HuH-7 (cell line): Measurements from ENCODE around the gene TMEM208.

ENCODE experiments used
- DNase-seq: peaks from one replicate; pipeline ENCODE4 v3.0.0; 2011; ENCODE audit warnings: low spot score

TMEM208 gene

DNA sequence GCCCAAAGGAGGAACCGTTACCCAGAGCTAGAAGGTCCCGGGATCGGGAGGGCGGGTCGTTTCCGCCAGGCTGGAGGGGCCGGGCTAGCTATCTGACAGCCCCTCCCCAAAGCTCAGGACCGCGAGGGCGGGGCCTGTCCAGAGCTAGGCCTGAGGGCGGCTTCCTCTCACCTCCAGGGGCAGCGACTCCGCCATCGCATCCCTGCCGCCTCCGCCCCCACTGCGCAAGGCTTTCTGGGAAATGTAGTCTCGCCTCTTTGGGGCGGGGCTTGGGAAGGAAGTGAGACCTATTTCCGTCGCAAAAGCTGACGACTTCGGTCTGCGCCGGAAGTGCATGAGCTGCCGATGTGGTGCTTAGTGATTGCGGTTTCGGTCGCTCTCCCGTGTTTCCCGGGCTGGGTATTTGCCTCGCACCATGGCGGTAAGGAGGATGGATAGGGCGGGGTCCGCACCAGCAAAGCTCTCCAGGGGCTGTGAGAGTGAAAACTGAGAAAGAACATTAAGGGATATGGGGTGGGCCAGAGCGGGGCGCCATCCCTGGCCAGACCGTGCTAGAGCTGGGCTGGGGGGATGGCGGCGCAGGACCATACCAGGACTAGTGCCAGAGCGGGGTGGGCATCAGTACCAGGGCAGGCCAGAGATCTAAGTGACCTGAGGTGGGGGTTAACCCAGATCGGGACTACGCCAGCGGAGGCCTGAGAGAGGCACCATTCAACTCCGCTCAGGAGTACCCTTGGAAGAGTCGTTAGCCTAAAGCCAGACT lies at the start of gene TMEM208:
TMEM208 (plus strand) TSS at position 327 of the 763 bp plus-strand sequence; CDS start at position 416, 89 bp downstream.
- DNase-seq = peak; percentile 94

DNA sequence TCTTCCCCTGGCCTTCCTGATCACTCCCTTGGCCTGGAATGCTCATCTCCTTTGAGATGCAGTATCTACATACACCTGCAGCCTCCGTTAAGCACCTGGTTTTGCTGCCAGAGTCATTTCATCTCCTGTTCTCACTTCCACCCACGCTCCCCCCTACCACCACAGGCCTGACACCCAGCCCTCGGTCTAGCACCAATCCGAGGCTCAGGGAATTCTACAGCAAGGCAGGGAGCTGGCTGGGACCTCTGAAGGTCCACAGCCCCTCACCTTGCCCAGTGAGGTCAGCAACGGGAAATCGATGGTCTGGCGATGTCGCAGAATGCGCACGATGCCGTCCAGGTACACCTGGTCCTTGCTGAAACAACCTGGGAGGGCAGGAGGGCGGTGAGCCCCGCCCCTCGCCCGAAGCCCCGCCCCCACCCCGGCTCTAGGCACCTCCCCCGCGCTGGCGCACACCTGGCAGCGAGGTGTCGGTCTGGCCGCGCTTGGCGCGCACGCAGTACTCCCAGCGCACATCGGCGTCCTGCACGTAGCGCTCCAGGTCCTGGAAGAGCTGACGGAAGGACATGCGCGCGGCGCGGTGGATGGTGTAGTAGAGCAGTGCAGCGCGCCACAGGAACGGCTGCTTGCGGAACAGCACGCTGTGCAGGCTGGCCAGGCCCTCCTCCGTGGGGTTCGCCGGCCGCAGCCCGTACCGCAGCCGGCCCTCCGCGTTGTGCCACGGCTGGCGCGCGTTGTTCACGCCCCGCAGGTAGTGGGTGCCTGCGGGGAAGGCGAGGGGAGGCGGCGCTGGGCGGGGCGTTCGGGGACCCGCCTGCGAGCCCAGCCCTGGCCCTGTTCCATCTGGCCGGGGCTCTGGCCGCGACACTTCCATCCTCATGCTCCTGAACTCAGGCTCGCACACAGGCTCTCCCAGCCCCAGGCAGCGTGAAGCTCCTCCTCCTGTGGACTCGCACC lies 48.9 kb upstream of the TMEM208 start:
- peak; percentile 79 for DNase-seq

DNA sequence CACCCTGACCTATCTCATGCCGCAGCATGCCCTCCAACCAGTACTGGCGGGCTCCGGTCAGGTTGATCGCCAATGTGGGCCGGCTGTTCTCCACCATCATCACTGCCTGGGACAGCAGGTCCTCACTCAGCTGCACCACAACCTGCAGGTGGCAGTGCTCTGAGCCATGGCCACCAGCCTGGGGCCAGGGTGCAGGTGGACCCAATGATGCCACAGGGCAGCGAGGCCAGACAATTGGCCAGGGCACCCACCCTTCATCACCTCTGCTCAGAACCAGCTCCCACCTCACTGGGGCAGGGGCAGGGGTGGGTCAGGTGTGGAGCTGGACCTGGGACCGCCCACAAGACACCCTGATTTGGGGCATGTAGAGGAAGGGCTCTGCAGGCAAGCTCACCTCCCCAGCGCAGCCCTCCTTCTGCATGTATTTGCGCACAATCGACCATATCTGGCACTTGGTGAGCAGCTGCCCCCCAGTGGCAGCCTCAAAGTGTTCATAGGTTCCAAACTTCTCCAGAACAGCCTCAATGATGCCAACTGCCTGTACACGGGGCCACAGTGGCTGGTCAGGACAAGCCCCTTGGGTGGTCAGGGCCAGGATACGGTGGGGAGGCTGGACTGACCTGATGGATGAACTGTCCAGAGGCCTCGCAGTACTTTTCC lies 47.4 kb upstream of the TMEM208 start:
- DNase-seq = no peak

DNA sequence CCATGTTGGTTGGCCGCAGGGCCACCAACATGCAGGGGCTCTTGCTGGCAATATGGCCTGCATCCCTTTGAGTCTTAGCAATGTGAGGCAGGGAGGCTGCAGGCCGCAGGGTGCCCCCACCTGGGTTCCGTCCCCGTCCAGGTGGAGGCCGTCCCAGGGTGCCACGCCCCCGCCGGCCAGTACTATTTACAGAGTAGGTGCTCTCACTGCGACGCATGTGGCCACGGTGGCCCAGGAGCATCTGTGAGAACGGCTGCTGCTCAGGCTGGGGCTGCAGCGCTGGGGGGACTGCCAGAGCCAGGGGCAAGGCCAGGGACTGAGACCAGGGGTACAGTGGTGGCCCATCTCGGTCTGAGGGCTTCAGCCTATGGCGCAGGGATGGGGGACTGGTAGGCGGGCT lies 46.8 kb upstream of the TMEM208 start:
- DNase-seq = no peak

DNA sequence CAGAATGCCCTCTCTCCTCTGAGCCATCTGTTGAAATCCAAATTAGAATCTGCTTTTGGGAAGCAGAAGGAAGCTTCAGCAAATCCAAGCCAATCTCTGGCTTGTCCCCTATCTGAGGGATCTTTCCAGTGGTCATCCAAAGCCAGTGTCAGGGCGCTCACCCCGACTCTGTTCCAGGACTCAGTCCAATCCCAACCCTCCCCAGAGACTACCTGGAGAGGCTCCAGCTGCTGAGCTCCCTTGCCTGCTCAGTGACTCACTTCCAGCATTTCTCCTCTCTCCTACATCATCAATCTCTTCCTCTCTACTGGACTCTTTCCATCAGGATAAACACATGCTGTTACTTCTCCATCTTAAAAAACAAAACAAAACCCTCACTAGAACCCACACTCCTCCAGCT lies 45.6 kb upstream of the TMEM208 start:
- no peak for DNase-seq

DNA sequence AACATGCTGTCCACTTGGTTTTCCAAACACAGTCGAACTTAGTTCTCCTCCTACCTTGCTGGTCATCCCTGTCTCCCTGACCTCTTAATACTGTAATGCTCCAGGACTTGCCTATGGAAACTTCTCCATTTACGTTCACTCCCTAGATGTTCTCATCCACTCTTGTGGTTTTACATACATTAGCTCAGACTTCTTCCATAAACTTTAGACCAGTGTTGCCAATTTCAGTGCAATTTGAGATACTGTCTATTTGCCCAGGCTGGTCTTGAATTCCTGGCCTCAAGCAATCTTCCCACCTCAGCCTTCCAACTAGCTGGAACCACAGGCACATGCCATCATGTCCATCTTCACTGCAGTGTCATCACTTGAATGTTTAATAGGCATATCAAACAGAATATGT lies 44.6 kb upstream of the TMEM208 start:
- no peak for DNase-seq

DNA sequence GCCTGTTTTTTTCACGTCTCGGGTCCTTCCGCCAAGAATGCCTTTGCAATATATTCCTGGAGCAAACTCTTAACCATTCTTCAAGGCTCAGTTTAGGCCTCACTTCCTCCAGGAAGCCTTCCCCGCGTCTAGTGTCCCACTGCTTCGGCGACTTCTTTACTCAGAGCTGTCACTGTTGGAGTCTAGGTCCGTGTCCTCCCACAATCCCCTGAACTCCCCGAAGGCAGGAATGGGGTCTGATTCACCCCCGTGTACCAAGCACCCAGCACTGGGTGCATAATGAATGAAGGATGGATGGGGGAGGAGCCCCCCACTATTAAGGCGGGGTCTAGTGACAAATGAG lies 43.7 kb upstream of the TMEM208 start:
- DNase-seq = no peak

DNA sequence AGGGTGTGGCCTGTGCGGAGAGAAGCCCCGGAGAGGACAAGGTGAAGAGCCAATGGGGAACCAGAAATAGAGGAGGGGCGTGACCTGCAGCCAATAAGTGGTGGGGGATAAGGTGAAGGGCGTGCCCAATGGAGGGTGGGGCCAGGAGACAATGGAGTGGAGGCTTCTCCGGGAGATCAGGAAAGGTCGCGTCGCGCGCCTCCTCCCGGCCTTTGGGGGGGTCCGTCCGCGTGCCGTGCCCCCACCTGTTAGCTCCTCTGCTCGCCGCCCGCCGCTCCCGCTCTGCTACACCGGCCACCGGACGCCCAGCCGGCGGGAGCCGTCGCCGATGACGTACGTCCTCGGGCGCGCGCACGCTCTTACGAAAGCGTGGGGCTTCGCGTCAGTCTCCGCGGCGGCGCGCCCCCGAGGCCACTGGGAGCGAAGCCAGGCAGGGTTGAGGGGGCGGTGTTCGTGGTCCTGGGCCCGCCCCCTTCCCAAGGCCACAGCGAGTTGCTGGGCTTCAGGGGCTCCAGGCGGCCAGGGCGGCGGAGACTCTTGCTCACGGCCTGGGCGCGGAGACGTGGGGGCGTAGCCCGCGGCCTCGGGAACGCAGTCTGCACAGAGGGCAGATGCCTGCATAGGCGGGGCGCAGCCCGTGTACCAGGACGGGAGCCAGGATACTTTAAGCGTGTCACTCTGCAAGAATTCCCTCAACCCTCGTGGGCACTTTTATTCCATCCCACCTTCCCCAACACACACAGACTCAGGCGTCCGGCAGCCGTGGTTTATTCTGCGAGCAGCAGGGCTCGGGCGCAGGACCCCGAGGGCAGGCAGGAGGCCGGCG lies 43.1 kb upstream of the TMEM208 start, which contains the start of gene MATCAP1:
MATCAP1 (minus strand) TSS at position 337 of the 826 bp plus-strand sequence. CDS start 3,353 bp downstream, outside the sequence.
- DNase-seq = peak; percentile 99

DNA sequence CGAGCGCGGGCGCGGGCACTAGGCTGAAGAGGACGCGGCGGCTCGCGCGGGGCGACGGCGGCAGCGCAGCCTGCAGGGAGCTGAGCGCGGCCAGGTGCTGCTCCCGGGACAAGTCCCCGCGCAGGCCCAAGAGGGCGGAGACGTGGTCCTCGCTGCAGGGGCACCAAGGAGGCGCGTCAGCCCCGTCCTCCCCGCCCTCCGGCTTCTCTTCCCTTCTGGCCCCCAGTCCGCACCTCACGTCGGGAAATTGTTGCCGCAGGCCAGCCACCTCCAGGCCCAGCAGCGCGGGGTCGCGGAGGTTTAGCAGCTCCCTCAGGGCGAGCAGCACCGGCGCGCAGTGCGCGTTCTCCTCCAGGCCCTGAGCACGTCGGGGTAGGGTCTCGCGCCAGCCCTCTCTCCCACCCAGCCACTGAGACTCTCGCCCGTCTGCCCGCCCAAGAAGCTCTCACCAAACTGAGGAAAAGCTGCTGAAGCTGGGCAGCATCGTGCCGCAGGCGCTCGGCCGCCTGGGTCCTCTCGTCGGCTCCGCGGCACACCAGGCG lies 42.4 kb upstream of the TMEM208 start:
- DNase-seq = no peak

DNA sequence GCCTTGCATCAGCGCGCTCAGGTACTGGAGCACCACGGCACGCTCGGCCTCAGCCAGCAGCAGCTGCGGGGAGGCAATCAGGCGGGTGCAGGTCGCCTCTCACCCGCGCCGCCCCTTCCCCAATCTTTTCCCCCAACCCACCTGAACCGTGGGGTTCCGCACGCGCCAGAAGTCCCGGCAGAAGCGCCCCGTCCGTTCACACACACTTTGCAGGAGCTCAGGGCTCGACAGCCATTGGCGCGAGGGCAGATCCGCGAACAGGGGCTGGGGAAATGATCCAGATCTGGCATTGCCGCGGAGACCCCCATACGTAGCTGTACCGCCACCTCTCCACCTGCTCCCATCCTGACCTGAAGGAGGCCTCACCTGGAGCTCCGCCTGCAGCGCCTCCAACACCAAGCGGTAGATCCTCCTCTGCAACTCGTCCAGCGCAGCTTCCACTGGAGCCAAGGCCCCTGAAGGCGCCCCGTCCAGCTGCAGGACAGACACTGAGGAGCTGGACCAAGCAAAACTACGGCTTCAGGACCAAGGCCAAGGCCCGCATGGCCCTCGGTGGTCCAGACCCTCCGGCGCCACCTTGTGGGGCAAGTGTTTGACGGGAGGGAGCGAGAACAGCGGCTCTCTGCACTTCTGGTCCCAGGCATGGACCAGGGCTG lies 41.8 kb upstream of the TMEM208 start:
- DNase-seq = peak; percentile 90

DNA sequence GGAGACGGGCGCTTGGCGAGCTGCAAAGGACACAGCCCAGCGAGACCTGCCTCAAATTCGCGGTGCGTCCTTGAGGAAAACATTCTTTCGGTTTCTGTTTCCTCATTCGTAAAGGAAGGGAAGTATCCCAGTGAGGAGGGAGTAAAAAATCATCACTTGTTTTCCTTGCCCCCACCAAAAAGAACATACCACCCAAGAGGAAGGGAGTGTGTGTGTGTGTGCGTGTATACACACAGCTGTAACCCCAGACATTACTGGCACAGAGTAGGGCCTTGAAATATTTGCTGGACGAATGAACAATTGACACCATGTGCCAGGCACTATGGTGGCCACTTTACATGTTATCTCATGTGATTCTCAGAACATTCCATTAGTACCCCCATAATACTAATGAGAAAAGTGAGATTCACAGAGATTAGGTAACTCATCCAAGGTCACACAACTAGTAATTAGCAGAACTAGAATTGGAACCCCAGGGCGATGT lies 41.2 kb upstream of the TMEM208 start:
- DNase-seq = no peak

DNA sequence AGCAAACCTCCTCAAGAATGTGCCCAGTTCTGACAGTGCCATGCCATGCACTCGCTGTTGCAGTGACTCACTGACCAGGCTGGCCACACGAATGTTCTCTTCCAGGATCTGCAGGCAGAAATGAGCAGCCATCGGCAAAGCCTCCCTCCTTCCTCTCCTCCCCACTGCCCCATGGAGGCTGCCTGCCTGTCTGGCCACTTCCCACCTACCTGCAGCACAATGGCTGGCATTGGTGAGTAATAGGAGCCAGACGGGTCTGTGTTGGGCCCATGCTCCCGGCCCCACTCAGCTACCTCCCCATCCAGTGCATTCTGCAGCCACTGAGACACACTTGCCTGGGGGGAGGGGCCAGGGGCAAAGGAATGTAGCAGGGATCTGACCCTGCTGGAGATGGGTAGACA lies 40.4 kb upstream of the TMEM208 start:
- no peak for DNase-seq

DNA sequence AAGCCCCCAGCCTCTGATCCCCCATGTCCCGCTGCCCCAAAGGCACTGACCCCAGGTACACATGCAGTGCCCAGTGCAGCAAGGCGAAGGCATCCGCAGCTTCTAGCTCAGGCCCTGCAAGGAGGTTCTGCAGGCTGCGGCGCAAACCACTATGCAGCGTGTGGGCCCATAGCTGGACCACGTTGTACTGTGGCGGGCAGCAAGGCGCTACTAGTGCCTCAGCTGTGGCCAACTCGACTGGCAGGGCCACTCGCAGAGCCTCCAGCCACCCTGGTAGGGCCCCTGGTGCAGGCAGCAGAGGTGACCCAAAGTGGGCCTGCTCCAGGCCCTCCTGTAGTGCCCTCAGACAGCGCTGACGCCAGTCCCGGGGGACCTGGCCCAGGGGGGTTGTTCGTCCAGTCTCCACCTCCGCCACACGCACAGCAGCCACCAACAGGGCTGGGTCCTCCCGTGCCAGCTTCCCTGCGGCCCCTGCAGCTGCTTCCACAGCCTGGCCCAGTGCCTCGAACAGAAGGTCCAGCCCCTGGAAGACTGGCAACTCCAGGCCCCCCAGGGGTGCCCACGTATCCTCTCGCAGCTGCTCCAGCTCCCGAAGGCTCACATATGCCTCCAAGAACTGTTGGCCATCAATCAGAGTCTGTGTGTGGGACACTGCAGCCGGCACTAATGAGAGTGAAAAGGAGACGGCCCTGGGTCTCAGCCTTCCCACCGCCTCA lies 39.6 kb upstream of the TMEM208 start:
- no peak for DNase-seq

DNA sequence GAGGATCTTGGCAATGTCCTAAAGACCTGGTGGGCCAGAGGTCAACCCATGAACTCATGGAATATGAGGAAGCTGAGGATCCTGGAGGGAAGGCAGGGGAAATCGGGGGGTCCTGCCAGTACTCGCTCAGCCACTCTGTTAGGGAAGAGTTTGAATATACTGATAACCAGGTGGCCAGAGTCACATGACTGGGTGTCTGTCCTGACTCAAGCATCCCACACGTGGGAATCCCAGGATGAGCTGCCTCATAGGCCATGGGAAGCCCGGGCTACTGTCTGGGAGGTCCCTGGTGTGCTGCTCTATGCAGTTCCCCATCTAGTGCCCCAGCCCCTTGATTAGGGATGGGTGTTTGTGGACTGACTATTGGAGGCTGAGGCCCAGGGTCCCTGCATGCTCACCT lies 38.6 kb upstream of the TMEM208 start:
- no peak for DNase-seq

DNA sequence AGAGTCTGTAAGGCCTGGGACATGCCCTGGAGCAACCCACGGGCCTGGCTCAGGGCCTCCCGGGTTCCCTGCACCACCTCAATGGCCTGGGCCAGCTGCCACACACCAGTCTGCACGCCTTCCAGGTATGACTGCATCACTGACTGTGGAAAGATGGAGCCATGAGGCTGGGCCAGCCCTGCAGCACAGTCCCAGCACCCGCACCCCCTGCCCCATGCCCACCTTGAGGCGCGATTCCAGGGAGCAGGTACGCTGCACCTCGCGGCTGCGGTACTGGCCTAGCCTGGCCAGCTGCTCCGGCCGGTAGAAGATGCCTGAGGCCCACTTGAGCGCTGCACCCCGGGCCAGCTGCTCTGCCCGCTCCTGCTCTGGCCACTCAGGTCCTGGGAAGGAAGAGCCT lies 38.1 kb upstream of the TMEM208 start:
- no peak for DNase-seq

DNA sequence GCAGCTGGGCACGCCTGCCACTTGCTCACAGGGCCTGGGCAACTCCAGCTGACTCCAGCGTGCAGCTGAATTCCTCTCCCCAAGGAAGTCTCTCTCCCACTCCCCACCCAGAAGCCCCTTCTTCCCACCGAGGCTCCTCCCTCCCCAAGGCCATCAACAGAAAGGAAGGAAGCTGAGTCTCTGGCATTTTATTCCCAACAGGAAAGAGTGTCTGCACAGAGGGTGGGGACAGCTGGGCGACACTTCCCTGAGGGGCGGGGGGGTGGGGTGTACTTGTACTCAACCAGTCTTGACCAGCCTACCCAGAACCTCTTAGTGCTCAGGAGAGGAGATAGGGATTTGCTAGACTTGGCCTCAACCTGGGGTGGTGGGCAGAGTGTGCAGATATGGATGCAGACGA lies 36.9 kb upstream of the TMEM208 start, which contains the start of gene EXOC3L1:
EXOC3L1 (minus strand) TSS at position 96 of the 400 bp plus-strand sequence. CDS start 460 bp downstream, outside the sequence.
- no peak for DNase-seq

DNA sequence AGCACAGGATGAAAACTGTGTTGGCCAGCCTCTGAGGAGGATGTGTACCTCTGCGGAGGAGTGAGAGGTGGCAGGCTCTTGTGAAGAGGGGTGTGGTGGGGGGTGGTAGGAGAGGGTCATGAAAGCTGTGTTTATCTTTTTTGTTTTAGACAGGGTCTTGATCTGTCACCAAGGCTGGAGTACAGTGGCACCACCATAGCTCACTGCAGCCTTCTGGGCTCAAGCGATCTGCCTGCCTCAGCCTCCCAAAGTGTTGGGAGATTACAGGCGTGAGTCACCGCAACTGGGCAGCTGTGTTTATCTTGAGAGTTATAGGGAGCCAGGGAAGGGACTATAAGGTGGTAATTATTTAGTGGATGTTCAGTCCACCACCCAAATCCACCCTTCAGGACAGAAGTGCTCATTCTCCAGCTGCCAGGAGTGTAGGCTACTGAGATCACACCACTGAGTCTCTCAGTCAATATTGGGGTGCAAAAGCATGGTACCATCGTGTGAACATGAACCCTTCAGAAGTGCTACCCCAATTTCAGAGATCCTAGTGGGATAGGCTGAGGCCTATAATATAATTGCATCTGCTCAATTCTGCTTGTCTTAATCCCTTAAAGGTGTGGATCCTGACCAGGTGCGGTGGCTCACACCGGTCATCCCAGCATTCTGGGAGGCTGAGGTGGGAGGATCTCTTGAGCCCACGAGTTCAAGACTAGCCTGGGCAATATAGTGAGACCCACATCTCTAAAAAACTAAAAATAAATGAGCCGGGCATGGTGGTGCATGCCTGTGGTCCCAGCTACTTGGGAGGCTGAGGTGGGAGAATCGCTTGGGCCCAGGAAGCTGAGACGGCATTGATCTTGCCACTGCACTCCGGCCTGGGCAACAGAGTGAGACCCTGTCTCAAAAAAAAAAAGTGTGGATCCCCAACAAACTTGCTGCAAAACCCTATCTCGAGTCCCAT lies 36.2 kb upstream of the TMEM208 start:
- DNase-seq = no peak

DNA sequence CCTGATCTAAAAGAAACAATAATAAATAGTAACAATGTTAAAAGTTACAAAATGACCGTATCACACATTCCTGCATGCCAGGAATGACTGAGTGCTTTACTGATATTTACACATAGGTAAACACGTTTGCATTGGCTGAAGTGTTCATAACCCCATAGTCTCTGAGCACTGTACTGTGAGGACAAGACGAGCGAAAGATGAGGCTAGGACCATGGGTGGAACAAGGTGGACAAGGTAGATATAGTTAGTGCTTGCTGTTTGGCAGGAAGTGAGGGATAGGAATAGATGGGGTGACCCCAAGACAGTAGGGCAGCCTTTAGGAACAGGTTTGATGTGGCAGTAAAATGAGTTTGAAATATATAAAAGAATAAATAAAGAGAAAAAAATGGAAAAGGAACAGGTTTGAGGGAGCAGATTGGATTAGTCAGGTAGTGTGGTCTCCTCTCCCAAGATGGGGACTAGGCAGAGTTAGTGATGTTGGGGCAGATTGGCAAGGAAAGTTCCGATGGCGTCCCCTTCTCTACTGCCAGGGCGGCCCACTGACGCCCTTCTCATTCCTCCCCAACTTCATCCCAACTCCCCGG lies 35.4 kb upstream of the TMEM208 start:
- no peak for DNase-seq
